Chondrocyte (in vitro differentiated cells): Measurements from ENCODE around the gene FUCA1. TPM values are rescaled to one million over a fixed set of nuclear protein-coding genes. Genes with fewer than 3 reads are reported as not detected.

Experiments used
- DNase-seq: peaks from one replicate; pipeline ENCODE4 v3.0.0; 2021; ENCODE audit warnings: mixed read lengths, low spot score
- H3K27ac Mint-ChIP-seq: one replicate; pipeline ENCODE4 v1.8.0; 2021; ENCODE audit warnings: mild to moderate bottlenecking, moderate library complexity, mixed read lengths; ENCODE audit not compliant: unreplicated experiment
- H3K27me3 Mint-ChIP-seq: 2 replicates; pipeline ENCODE4 v1.8.0; 2021; ENCODE audit warnings: low read depth, mixed read lengths
- H3K36me3 Mint-ChIP-seq: 2 replicates; pipeline ENCODE4 v1.8.0; 2021; ENCODE audit warnings: low read depth, mixed read lengths
- H3K4me1 Mint-ChIP-seq: 2 replicates; pipeline ENCODE4 v1.8.0; 2021; ENCODE audit warnings: low read depth, mild to moderate bottlenecking, mixed read lengths
- H3K4me3 Mint-ChIP-seq: one replicate; pipeline ENCODE4 v1.8.0; 2021; ENCODE audit warnings: mild to moderate bottlenecking, moderate library complexity, mixed read lengths; ENCODE audit not compliant: unreplicated experiment
- H3K9me3 Mint-ChIP-seq: 2 replicates; pipeline ENCODE4 v1.8.0; 2021; ENCODE audit warnings: low read depth, mixed read lengths
- total RNA-seq: library from RNA; stranded (reverse); gene quantifications from 3 replicates; pipeline ENCODE4 v1.2.1, GENCODE V29; 2021
- TF ChIP-seq, protein P1 (sequence below): fragments of 200-600 bp; sonication (generic); IDR thresholded peaks from 2 replicates; pipeline ENCODE4 v1.5.0; 2021; ENCODE audit warnings: antibody characterized with exemption, mild to moderate bottlenecking, moderate library complexity

The FUCA1 gene
- total RNA-seq, 1 donor from 2014 or later = 15.6 TPM

DNA sequence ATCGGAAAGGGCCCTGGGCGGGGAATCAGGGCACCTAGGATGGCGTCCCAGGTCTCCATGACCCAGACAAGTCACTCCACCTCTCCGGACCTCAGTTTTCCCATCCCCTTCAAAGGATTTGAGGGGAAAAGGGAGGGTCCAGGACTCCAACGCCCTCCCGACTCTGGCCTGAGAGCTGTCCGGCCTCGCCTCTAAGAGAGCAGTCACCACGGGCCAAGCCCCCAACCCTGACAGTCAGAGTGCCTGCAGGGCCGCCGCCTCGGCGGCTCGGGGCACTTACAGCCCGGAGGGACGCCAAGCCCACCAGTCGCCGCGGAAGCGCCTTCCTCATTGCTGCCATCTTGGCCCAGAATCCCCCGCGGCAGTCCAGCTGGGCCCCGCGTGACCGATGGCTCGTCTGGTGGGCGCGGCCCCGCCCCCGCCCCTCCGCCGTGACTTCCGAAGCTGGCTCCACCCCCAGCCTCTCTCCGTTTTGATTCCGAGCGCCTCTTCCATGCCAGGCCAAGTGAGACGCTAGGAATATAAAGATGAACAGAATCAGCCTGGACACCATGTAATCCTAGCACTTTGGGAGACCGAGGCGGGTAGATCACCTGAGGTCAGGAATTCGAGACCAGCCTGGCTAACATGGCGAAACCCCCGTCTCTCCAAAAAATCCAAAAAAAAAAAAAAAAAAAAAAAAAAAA, 42.9 kb downstream of the FUCA1 start, which contains the start of gene HMGCL:
TSS of gene HMGCL (minus strand) at position 354 of the 686 bp plus-strand sequence. CDS start at position 340, 14 bp downstream.
- Mint-ChIP-seq H3K27me3 (no peaks in the 10 kb centered on the region), H3K9me3 (no peaks in the 10 kb centered on the region), H3K27ac (peak within 1 kb of the TSS; percentile 93), H3K4me1 (peaks cover 19% of the 10 kb centered on the region), H3K36me3 (peaks cover 2% of the 10 kb centered on the region), H3K4me3 (peak within 1 kb of the TSS; percentile 87)
- TF ChIP-seq, protein P1, sequence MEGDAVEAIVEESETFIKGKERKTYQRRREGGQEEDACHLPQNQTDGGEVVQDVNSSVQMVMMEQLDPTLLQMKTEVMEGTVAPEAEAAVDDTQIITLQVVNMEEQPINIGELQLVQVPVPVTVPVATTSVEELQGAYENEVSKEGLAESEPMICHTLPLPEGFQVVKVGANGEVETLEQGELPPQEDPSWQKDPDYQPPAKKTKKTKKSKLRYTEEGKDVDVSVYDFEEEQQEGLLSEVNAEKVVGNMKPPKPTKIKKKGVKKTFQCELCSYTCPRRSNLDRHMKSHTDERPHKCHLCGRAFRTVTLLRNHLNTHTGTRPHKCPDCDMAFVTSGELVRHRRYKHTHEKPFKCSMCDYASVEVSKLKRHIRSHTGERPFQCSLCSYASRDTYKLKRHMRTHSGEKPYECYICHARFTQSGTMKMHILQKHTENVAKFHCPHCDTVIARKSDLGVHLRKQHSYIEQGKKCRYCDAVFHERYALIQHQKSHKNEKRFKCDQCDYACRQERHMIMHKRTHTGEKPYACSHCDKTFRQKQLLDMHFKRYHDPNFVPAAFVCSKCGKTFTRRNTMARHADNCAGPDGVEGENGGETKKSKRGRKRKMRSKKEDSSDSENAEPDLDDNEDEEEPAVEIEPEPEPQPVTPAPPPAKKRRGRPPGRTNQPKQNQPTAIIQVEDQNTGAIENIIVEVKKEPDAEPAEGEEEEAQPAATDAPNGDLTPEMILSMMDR = no peak
- DNase-seq = no peak

- H3K27me3 Mint-ChIP-seq = no peaks in the 10 kb centered on the region
- TF ChIP-seq, protein P1 = no peak
- no peaks in the 10 kb centered on the region for H3K9me3 Mint-ChIP-seq
- H3K4me1 Mint-ChIP-seq = peaks cover 19% of the 10 kb centered on the region
- no peak for DNase-seq
- peak overlapping the region; percentile 93 for H3K27ac Mint-ChIP-seq
- H3K36me3 Mint-ChIP-seq = peaks cover 3% of the 10 kb centered on the region
- H3K4me3 Mint-ChIP-seq = peak overlapping the region; percentile 87
Measured at GRCh38 chr1:23824711-23825075, 43.4 kb downstream of the FUCA1 start.

GRCh38 chr1:23823767-23824166, 44.3 kb downstream of the FUCA1 start:
- Mint-ChIP-seq H3K27me3 (no peaks in the 10 kb centered on the region), H3K4me3 (peak overlapping the region; percentile 87), H3K4me1 (peaks cover 19% of the 10 kb centered on the region), H3K27ac (peak overlapping the region; percentile 41), H3K9me3 (no peaks in the 10 kb centered on the region), H3K36me3 (peaks cover 3% of the 10 kb centered on the region)
- TF ChIP-seq, protein P1 = no peak
- no peak for DNase-seq

DNA sequence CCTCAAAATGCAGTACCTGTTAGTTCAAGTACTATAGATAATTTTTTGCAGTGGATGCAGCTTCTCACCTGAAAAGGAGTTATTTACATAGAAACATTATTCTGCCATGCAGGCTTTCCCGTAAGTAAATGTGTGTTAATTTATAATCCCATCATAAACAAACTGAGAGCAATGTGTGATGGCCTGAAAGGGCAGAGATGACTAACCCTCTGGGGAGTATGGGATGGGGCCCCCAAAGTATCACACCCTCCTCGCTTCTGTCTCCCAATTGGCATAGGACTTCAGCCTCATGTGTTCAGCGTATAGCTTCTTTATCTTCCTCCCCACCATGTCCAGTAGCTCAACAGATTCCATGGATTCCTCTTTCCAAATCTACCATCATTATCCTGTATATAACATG, 50.5 kb downstream of the FUCA1 start:
- no peak overlapping the region for H3K27ac Mint-ChIP-seq
- H3K4me3 Mint-ChIP-seq = no peak overlapping the region
- H3K4me1 Mint-ChIP-seq = no peaks in the 10 kb centered on the region
- no peak for DNase-seq
- H3K9me3 Mint-ChIP-seq = no peaks in the 10 kb centered on the region
- peaks cover 18% of the 10 kb centered on the region for H3K36me3 Mint-ChIP-seq
- TF ChIP-seq, protein P1 = no peak
- H3K27me3 Mint-ChIP-seq = no peaks in the 10 kb centered on the region

DNA sequence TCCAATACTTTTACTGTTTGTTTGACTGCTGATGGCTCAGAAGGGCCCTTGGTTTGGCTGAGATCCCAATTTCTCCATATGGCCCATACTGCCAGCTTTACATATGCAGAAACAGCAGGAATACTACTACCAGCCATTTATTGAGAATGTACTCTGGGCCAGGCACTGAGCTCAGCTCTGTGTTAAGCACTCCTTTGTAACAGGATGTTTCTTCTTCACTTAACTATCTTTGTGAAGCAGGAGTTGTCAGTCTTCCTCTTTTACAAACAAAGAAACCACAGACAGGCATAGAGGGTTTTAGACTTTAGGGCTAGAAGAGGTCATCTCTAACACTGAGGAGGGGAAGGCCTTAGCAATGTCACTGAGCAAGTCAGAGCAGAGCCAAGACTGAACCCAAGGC, 51.2 kb downstream of the FUCA1 start:
- TF ChIP-seq, protein P1 = no peak
- Mint-ChIP-seq H3K27ac (no peak overlapping the region), H3K9me3 (no peaks in the 10 kb centered on the region), H3K27me3 (no peaks in the 10 kb centered on the region), H3K36me3 (peaks cover 18% of the 10 kb centered on the region), H3K4me3 (no peak overlapping the region), H3K4me1 (no peaks in the 10 kb centered on the region)
- no peak for DNase-seq
